Keratinocyte (primary cell): ENCODE measurements around the gene RIPK3.

Source experiments
- CTCF ChIP-seq, 3 experiments: IDR thresholded peaks in 1 of 3; conservative IDR thresholded peaks in 1 of 3; optimal IDR thresholded peaks in 1 of 3; 2 replicates in 2 of 3; 3 replicates in 1 of 3; pipeline versions ENCODE3 to v1.5.1; 2011; ENCODE audit warnings: low read length in 3 of 3, mild to moderate bottlenecking in 3 of 3, moderate library complexity in 2 of 3, control low read depth in 1 of 3, inconsistent platforms in 1 of 3; ENCODE audit not compliant: insufficient read depth in 2 of 3; ENCODE audit errors: extremely low read depth in 1 of 3
- EZH2 ChIP-seq: IDR thresholded peaks from one replicate; pipeline ENCODE4 v1.6.1; 2012; ENCODE audit warnings: inconsistent platforms, mild to moderate bottlenecking, low read length, moderate library complexity

GRCh38 chr14:24304019-24304387 lies 35.8 kb downstream of the RIPK3 start:
- TF ChIP-seq CTCF (optimal IDR thresholded peaks at IDR 0.05 in 1 of 3, IDR thresholded peaks at IDR 0.05 in 1 of 3, conservative IDR thresholded peaks at IDR 0.05 in 1 of 3; ENCODE audit: extremely low read depth in 1 of 3, insufficient read depth in 2 of 3, low read length in 3 of 3) (no peak), EZH2 (no peak)
